Tibial nerve (tissue), 4 donors: ENCODE measurements around the gene BCL2L13. TPM values are rescaled to one million over a fixed set of nuclear protein-coding genes. Genes with fewer than 3 reads are reported as not detected.
"Not testable (repeated sequence)": the region's sequence is repeated elsewhere in the genome, so short reads cannot be mapped to it uniquely, and the experiment has no call there.

Source experiments
- DNase-seq, 2 donors: peaks; one replicate each; pipeline ENCODE4 v3.0.0-alpha.2; 2019; ENCODE audit warnings: low spot score in 2 of 2
- H3K27ac ChIP-seq, 4 donors: fragments of 200-600 bp; sonication (generic) in 3 of 4; one replicate each; pipeline ENCODE4 v1.5.1; 2017 to 2019; ENCODE audit warnings: mild to moderate bottlenecking in 1 of 4
- H3K27me3 ChIP-seq, 2 donors: fragments of 200-600 bp; sonication (generic) in 1 of 2; one replicate each; pipeline versions ENCODE4 v1.5.1 to v1.6.0; 2017 to 2019
- H3K36me3 ChIP-seq, 3 donors: fragments of 200-600 bp; sonication (generic); one replicate each; pipeline ENCODE4 v1.5.1; 2018 to 2019
- H3K4me1 ChIP-seq, 4 donors: fragments of 200-600 bp; sonication (generic) in 3 of 4; one replicate each; pipeline ENCODE4 v1.5.1; 2017 to 2019
- H3K4me3 ChIP-seq, 4 donors: fragments of 200-600 bp; sonication (generic) in 3 of 4; one replicate each; pipeline ENCODE4 v1.5.1; 2017 to 2019; ENCODE audit warnings: mild to moderate bottlenecking in 1 of 4, moderate library complexity in 1 of 4
- H3K9me3 ChIP-seq, 4 donors: fragments of 200-600 bp; sonication (generic) in 3 of 4; one replicate each; pipeline ENCODE4 v1.5.1; 2017 to 2019
- CTCF ChIP-seq, 5 experiments: fragments of 200-600 bp in 3 of 5; fragments of 450-650 bp in 2 of 5; sonication (generic) in 3 of 5; IDR thresholded peaks; one replicate each; pipeline ENCODE4 v1.5.1; 2016 to 2019; ENCODE audit warnings: antibody characterized with exemption in 5 of 5, mild to moderate bottlenecking in 3 of 5, moderate library complexity in 2 of 5
- EP300 ChIP-seq, 2 donors: sonication (generic); formaldehyde crosslinking; IDR thresholded peaks; one replicate each; pipeline ENCODE4 v1.6.1; 2017; ENCODE audit warnings: antibody characterized with exemption in 2 of 2, mild to moderate bottlenecking in 1 of 2
- POLR2A ChIP-seq, 2 donors: fragments of 450-650 bp; IDR thresholded peaks; one replicate each; pipeline ENCODE4 v1.6.1; 2017; ENCODE audit warnings: antibody characterized with exemption in 2 of 2, mild to moderate bottlenecking in 2 of 2, moderate library complexity in 2 of 2
- WGBS, 2 donors: methylation state at CpG; one replicate each; pipeline ENCODE4 v1.1.5; 2018; 5-methylcytosine and 5-hydroxymethylcytosine counted together
- total RNA-seq, 4 donors: library from RNA; depleted of rRNA; stranded (reverse); fragments of >200 nt; gene quantifications; one replicate each; pipeline ENCODE4 v1.1.0, GENCODE V29; 2016

The BCL2L13 gene
- total RNA-seq, 4 donors from 2014 or later, result 47.4 to 74.7 (median 60.9) TPM

GRCh38 chr22:17656870-17657395, 18.4 kb downstream of the BCL2L13 start:
- Histone ChIP-seq H3K4me1 (no peaks in the 10 kb centered on the region), H3K9me3 (no peaks in the 10 kb centered on the region), H3K27me3 (no peaks in the 10 kb centered on the region), H3K27ac (peak overlapping the region in 1 of 4 donors; percentile 10), H3K36me3 (peaks cover 0 to 49% (median 8%) of the 10 kb centered on the region in 3 donors), H3K4me3 (no peak overlapping the region)
- no peak for DNase-seq
- TF ChIP-seq POLR2A (IDR thresholded peaks at IDR 0.05) (no peak), EP300 (IDR thresholded peaks at IDR 0.05) (no peak), CTCF (IDR thresholded peaks at IDR 0.05) (no peak)
- 75 to 85% methylated on average over 10 of the region's 10 CpGs for WGBS, 2 donors

GRCh38 chr22:17664414-17665055, 26.0 kb downstream of the BCL2L13 start:
- no peak for DNase-seq
- no peaks in the 10 kb centered on the region for H3K27me3 ChIP-seq
- no peak overlapping the region for H3K27ac ChIP-seq
- H3K4me3 ChIP-seq, result no peak overlapping the region
- H3K36me3 ChIP-seq, result peaks cover 0 to 60% (median 4%) of the 10 kb centered on the region in 3 donors
- peaks cover 0 to 8% (median 0%) of the 10 kb centered on the region in 4 donors for H3K4me1 ChIP-seq
- H3K9me3 ChIP-seq, result no peaks in the 10 kb centered on the region
- 89 to 93% methylated on average over 5 to 6 of the region's 6 CpGs for WGBS, 2 donors
- TF ChIP-seq CTCF (IDR thresholded peaks at IDR 0.05), result no peak
- no peak for TF ChIP-seq POLR2A (IDR thresholded peaks at IDR 0.05)
- no peak for TF ChIP-seq EP300 (IDR thresholded peaks at IDR 0.05)

DNA sequence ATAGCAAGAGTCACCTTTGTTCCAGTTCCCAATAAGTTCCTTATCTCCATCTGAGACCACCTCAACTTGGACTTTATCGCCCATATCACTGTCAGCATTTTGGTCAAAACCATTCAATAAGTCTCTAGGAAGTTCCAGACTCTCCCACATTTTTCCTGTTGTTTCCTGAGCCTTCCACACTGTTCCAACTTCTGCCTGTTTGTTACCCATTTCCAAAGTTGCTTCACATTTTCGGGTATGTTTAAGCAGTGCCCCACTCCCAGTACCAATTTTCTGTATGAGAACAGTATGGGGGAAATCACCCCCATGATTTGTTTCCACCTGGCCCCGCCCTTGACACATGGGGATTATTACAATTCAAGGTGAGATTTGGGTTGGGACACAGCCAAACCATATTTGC, 26.7 kb downstream of the BCL2L13 start:
- DNase-seq, result no peak
- Histone ChIP-seq H3K36me3 (peaks cover 0 to 62% (median 4%) of the 10 kb centered on the region in 3 donors), H3K27me3 (no peaks in the 10 kb centered on the region), H3K9me3 (no peaks in the 10 kb centered on the region), H3K4me3 (no peak overlapping the region), H3K4me1 (peaks cover 0 to 8% (median 0%) of the 10 kb centered on the region in 4 donors), H3K27ac (no peak overlapping the region)
- 93 to 97% methylated on average over 3 of the region's 3 CpGs for WGBS, 2 donors
- no peak for TF ChIP-seq CTCF (IDR thresholded peaks at IDR 0.05)

GRCh38 chr22:17665854-17666253, 27.3 kb downstream of the BCL2L13 start:
- Histone ChIP-seq H3K36me3 (peaks cover 3 to 62% (median 4%) of the 10 kb centered on the region in 3 donors), H3K4me3 (no peak overlapping the region), H3K27me3 (no peaks in the 10 kb centered on the region), H3K4me1 (peaks cover 0 to 8% (median 0%) of the 10 kb centered on the region in 4 donors), H3K27ac (no peak overlapping the region), H3K9me3 (no peaks in the 10 kb centered on the region)
- WGBS, 2 donors, result 43 to 46% methylated on average over 3 of the region's 3 CpGs
- DNase-seq, result no peak
- TF ChIP-seq CTCF (IDR thresholded peaks at IDR 0.05) (no peak), POLR2A (IDR thresholded peaks at IDR 0.05) (no peak), EP300 (IDR thresholded peaks at IDR 0.05) (no peak)

- DNase-seq, H3K9me3 ChIP-seq, H3K4me3 ChIP-seq, H3K27me3 ChIP-seq, H3K27ac ChIP-seq: not testable (repeated sequence)
- 97% methylated on average over 10 of the region's 10 CpGs for WGBS, 2 donors
- Histone ChIP-seq H3K36me3 (peaks cover 0 to 24% (median 4%) of the 10 kb centered on the region in 3 donors), H3K4me1 (peaks cover 0 to 12% (median 0%) of the 10 kb centered on the region in 4 donors)
Observed at GRCh38 chr22:17671521-17672092, 33.0 kb downstream of the BCL2L13 start.
